ENCODE data around the gene PHOX2A. TPM values are rescaled to one million over a fixed set of nuclear protein-coding genes. Genes with fewer than 3 reads are reported as not detected.

Gene PHOX2A
- total RNA-seq (2022; extraction: Qiagen RNA extraction): not detected in 5 replicates

GRCh38 chr11:72244060-72244360 is at the start of gene PHOX2A:
PHOX2A (minus strand) TSS chr11:72244176; CDS start chr11:72244004, 172 bp downstream.

GRCh38 chr11:72224564-72225410 is 19.2 kb downstream of the PHOX2A start, which contains the start of gene INPPL1:
INPPL1 (plus strand) TSS chr11:72224767; CDS start chr11:72224985, 218 bp downstream.

GRCh38 chr11:72216638-72217037 is 27.3 kb downstream of the PHOX2A start, which contains the start of gene FOLR2:
FOLR2 (plus strand) TSS chr11:72216794; CDS start chr11:72218585, 1,791 bp downstream.

GRCh38 chr11:72191961-72192381 is 52.0 kb downstream of the PHOX2A start, which contains the start of gene FOLR1:
FOLR1 (plus strand) TSS chr11:72192140; CDS start chr11:72192174, 34 bp downstream.

Other genes starting within 250 kb of the PHOX2A start
- 3.3 to 4.9 TPM (median 4.4 TPM) in 5 replicates for gene IL18BP, start 245.3 kb downstream of the PHOX2A start, total RNA-seq (2022; extraction: Qiagen RNA extraction)
- gene NUMA1, start 163.6 kb downstream of the PHOX2A start, total RNA-seq (2022; extraction: Qiagen RNA extraction): 56.5 to 77.5 TPM (median 68.6 TPM) in 5 replicates
- 6.9 to 8.8 TPM (median 7.7 TPM) in 5 replicates for gene LRRC51, start 163.3 kb downstream of the PHOX2A start, total RNA-seq (2022; extraction: Qiagen RNA extraction)
- gene LAMTOR1, start 140.9 kb downstream of the PHOX2A start, total RNA-seq (2022; extraction: Qiagen RNA extraction): 113 to 163 TPM (median 144 TPM) in 5 replicates
- gene TOMT, start 138.3 kb downstream of the PHOX2A start, total RNA-seq (2022; extraction: Qiagen RNA extraction): not detected in 5 replicates
- 77.3 to 90.2 TPM (median 86.1 TPM) in 5 replicates for gene ANAPC15, start 131.5 kb downstream of the PHOX2A start, total RNA-seq (2022; extraction: Qiagen RNA extraction)
- 0.13 to 0.26 TPM in 2 of 5 replicates, not detected in the others for gene FOLR3, start 108.5 kb downstream of the PHOX2A start, total RNA-seq (2022; extraction: Qiagen RNA extraction)
- 0.08 to 0.13 TPM (median 0.10 TPM) in 4 of 5 replicates, not detected in the other for gene FOLR1, start 52.0 kb downstream of the PHOX2A start, total RNA-seq (2022; extraction: Qiagen RNA extraction)
- gene FOLR2, start 27.4 kb downstream of the PHOX2A start, total RNA-seq (2022; extraction: Qiagen RNA extraction): not detected in 5 replicates
- 60.6 to 92.9 TPM (median 84.4 TPM) in 5 replicates for gene INPPL1, start 19.4 kb downstream of the PHOX2A start, total RNA-seq (2022; extraction: Qiagen RNA extraction)
- gene CLPB, start 190.4 kb upstream of the PHOX2A start, total RNA-seq (2022; extraction: Qiagen RNA extraction): 13.4 to 18.5 TPM (median 17.0 TPM) in 5 replicates

All from A549 treated with CORT108297 at 1 μM for 4 hours (cell line).